Activated naive CD8-positive, alpha-beta T cell treated with anti-CD3 and anti-CD28 coated beads, Interleukin-2, amount 50 U/mL, for 24 hours (primary cell): Measurements from ENCODE around the gene C2CD4C.
"Not testable (repeated sequence)": the region's sequence is repeated elsewhere in the genome, so short reads cannot be mapped to it uniquely, and the experiment has no call there.

ENCODE experiments used
- ATAC-seq: fragments of 150-1000 bp; cut with Tn5 transposase; one replicate; pipeline ENCODE4 v1.10.0; 2021
- DNase-seq: peaks from one replicate; pipeline ENCODE4 v3.0.0; 2021
- H3K27ac Mint-ChIP-seq: one replicate; pipeline ENCODE4 v1.8.0; 2021; ENCODE audit warnings: mild to moderate bottlenecking, mixed read lengths
- H3K27me3 Mint-ChIP-seq: one replicate; pipeline ENCODE4 v1.8.0; 2021; ENCODE audit warnings: mixed read lengths
- H3K36me3 Mint-ChIP-seq: one replicate; pipeline ENCODE4 v1.8.0; 2021; ENCODE audit warnings: low read depth, mixed read lengths
- H3K4me1 Mint-ChIP-seq: one replicate; pipeline ENCODE4 v1.8.0; 2021; ENCODE audit warnings: mixed read lengths
- H3K4me3 Mint-ChIP-seq: one replicate; pipeline ENCODE4 v1.8.0; 2021; ENCODE audit warnings: mild to moderate bottlenecking, moderate library complexity, mixed read lengths
- H3K9me3 Mint-ChIP-seq: one replicate; pipeline ENCODE4 v1.8.0; 2021; ENCODE audit warnings: mixed read lengths

The C2CD4C gene

DNA sequence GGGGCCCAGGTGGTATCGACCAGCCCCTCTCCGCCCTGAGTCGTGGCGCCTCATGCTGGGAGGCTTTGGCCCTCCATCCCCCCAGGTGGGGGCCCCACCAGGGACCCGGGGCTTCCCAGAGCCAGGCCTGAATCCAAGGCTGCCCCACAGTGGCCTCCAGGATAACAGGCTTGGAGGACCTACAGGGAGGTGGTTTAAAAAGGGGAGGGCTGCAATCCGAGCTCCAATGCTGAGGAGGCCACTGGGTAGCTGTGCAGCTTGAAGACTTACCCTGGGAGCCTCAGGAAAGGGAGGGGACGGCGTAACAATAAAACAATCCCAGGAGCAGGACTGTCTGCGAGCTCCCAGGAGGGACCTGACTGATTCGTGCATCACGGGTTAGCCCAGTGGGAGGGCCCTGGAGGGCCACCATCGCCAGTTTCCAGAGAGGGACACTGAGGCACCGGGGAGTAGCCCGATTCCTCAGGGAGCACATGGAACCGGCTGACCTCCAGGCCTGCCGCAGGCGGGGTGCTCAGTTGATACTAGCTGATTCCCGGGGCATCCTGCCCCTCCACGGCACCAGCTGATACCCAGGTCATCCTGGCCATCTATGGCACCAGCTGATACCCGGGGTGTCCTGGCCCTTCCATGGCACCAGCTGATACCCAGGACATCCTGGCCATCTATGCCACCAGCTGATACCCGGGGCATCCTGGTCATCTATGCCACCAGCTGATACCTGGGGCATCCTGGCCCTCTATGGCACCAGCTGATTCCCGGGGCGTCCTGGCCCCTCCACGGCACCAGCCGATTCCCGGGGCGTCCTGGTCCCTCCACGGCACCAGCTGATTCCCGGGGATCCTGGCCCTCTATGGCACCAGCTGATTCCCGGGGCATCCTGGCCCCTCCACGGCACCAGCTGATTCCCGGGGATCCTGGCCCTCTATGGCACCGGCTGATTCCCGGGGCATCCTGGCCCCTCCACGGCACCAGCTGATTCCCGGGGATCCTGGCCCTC is 3.7 kb upstream of the C2CD4C start:
- Mint-ChIP-seq H3K9me3 (no peaks in the 10 kb centered on the region), H3K27me3 (peaks cover 10% of the 10 kb centered on the region), H3K4me1 (peaks cover 4% of the 10 kb centered on the region), H3K27ac (no peak overlapping the region), H3K36me3 (no peaks in the 10 kb centered on the region), H3K4me3 (no peak overlapping the region)
- ATAC-seq (no peak), DNase-seq (no peak)

DNA sequence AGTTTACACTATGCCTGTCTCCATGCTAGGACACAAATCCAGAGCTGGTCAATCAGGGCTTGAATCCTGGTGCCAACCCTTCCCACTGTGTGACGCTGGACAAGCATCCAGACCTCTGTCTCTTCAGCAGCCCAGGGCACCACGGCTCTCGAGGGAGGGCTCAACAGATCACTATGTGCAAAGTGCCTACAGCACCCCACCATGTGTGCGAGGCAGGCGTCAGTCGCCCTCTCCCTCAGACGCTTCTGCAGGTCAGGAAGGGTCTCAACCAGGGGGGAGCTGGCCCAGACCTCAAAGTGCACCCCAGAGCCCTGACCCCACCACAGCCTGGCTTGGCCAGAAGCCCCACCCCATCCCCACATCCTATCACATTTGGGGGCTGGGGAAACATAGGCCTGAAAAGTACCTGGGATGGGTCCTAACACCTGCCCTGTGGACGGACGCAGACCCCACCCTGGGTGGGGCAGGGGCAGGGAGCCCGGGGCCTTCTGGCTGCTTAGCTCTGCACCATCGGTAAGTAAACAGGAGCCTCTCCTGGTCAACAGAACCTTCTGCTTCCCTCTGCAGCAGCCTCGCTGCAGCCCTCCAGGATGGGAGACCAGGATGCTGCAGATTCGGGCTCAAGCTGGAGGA is 2.9 kb upstream of the C2CD4C start:
- DNase-seq: no peak

DNA sequence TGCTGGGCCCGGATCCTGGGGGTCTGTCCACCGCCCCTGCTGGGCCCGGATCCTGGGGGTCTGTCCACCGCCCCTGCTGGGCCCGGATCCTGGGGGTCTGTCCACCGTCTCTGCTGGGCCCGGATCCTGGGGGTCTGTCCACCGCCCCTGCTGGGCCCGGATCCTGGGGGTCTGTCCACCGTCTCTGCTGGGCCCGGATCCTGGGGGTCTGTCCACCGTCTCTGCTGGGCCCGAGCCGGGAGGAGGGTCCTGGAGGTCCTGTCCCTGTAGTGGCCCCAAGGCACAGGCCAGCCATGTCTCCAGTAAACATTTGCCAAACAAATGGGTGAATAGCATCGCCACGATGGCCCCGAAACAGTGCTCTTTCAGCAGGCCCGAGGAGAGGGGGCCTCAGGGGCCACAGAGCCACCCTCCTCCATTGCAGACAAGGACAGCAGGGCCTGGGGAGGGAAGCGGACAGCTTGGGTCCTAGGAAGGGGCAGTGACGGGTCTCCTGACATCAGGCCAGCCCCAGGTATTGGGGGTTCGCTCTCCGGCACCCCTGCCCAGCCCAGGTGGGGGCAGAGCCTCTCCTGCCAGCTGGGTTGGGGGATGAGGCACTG is 2.3 kb upstream of the C2CD4C start:
- H3K9me3 Mint-ChIP-seq, ATAC-seq, H3K4me3 Mint-ChIP-seq, H3K36me3 Mint-ChIP-seq, DNase-seq, H3K4me1 Mint-ChIP-seq, H3K27ac Mint-ChIP-seq, H3K27me3 Mint-ChIP-seq: not testable (repeated sequence)

More for the DNA sequence above, 2.9 kb upstream of the C2CD4C start:
- H3K27ac Mint-ChIP-seq: no peak overlapping the region
- H3K4me3 Mint-ChIP-seq: no peak overlapping the region
- ATAC-seq: no peak
- no peaks in the 10 kb centered on the region for H3K9me3 Mint-ChIP-seq
- H3K27me3 Mint-ChIP-seq: peaks cover 10% of the 10 kb centered on the region
- no peaks in the 10 kb centered on the region for H3K36me3 Mint-ChIP-seq
- peaks cover 4% of the 10 kb centered on the region for H3K4me1 Mint-ChIP-seq

DNA sequence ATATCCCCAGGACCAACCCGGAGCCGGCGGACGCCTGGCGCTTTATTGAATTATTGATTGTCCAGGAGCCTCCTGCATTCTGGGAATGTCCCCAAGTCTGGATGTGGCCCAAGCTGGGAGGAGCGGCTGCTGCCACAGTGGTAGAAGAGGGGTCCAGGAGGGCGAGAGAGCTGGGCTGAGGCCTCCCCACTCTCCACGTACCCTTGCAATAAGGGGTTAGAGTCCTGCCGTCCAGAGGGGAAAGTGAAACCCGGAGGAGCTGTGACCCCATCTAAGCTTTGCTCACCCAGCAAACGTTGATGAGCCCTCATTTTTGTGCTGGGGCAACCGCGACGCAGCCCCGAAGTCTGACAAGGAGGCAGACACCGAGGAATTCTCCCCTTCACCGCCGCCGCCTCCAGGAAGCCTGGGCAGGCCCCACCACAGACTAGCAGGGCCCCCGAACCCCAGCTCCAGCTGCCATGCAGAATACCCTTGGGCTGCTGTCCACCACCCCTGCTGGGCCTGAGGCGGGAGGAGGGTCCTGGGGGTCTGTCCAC is 1.4 kb upstream of the C2CD4C start:
- Mint-ChIP-seq H3K4me1 (peaks cover 4% of the 10 kb centered on the region), H3K36me3 (no peaks in the 10 kb centered on the region)

DNA sequence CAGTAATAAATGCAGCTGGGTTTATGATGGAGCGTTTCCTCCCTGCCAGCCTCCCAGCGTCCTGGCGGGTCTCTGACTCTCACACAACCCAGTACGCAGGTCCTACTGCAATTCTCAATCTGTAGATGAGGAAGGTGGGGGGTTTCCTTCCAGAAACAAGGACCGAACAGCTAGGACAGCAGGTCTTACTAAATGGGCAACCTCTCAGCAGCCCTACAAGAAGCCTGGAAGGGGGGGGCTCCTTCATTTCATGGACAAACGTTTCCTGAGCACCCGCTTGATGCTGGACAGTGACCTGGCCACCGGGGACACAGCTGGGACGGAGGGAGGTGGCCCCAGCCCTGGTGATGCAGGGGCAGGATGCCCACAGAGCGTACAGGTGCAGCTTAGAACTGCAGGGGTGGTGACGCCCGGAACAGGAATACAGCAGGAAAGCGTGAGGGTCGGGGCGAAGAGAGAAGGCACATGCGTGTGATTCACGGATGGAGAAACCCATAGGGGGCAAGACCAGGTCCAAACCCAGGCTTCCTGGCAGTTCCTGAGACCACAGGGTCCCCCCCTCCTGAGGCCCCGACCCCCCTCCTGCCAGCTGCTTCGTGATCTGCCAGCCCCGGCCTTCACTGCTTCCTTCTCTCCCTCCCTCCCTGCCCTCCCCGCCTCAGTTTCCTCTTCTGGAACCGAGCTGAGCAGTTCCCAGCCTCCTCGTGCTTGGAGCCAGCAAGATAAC is 732 bp upstream of the C2CD4C start:
- DNase-seq: no peak

More for the DNA sequence above, 1.4 kb upstream of the C2CD4C start:
- Mint-ChIP-seq H3K4me3 (no peak overlapping the region), H3K27me3 (peaks cover 13% of the 10 kb centered on the region), H3K27ac (no peak overlapping the region), H3K9me3 (no peaks in the 10 kb centered on the region)
- no peak for ATAC-seq
- no peak for DNase-seq

DNA sequence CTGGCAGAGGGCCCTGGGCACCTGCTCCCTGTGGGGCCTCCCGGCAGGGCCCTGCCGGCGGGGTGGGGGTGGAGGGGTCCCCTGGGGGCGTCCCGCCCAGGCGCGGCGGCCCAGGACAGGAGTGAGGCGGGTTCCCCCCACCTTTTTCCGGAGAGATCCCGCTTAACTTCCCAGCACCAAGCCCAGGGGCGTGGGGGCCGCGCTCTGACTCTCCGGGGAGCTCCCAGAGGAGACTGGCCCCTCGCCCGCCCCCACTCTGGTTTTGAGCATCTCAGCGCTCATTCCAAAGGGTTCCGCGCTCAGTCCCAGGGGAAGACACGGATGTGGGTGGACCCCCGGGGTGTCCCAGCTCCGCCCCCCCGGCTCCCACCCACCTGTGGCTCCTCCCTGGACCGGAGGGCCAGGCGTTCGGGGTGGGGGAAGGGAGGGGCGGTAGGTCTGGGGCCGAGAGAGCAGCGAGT is 476 bp downstream of the C2CD4C start:
- Mint-ChIP-seq H3K27ac (no peak overlapping the region), H3K4me3 (no peak overlapping the region), H3K36me3 (no peaks in the 10 kb centered on the region), H3K9me3 (no peaks in the 10 kb centered on the region), H3K27me3 (peaks cover 16% of the 10 kb centered on the region), H3K4me1 (peaks cover 4% of the 10 kb centered on the region)
- ATAC-seq (no peak), DNase-seq (no peak)

More for the DNA sequence above, 732 bp upstream of the C2CD4C start:
- Mint-ChIP-seq H3K27me3 (peaks cover 14% of the 10 kb centered on the region), H3K27ac (no peak overlapping the region), H3K9me3 (no peaks in the 10 kb centered on the region), H3K4me1 (peaks cover 4% of the 10 kb centered on the region), H3K36me3 (no peaks in the 10 kb centered on the region), H3K4me3 (peak overlapping the region; percentile 74)
- ATAC-seq: peak; percentile 35

DNA sequence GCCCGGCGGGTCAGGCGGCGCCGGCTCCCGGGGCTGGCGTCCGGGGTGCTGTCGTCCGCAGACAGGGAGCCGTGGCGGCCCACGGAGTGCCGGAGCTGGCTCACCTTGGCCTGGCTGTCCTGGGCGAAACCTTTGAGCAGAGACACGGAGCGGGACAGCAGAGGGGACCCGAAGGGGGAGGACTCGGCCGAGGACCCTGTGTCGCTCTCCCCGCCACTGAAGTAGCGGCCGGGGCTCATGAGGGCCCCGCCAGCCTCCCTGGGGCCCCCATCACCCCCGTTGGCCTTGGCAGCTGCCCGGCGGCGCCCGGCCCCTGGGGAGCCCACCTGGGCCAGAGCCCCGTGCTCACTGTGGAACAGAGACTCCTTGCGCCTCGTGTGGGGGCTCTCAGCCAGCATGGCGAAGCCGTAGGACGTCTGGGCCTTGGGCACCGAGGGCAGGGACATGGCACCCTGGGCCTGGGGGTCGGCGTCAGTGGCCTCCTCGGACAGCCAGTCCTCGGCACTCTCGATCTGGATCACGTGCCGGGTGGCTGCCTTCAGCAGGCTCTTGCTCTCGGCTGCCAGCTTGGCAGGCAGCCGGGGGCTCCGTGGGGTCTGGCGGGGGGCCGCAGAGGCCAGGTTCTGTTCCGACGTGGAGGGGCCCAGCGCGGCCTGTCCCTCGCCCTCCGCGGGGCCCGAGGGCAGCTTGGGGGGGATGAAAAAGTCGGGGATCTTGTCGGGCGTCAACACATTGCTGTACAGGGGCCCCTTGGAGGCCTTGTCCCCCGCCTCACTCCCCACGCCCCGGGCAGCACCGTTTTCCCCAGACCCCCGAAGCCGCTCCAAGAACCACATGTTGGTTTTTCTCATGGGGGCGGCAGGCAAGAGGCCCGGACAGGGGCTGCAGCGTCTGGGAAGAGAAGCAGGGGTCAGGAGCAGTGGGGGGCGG is 1.2 kb downstream of the C2CD4C start:
- Mint-ChIP-seq H3K4me1 (peaks cover 4% of the 10 kb centered on the region), H3K36me3 (no peaks in the 10 kb centered on the region), H3K9me3 (no peaks in the 10 kb centered on the region), H3K27me3 (peaks cover 21% of the 10 kb centered on the region), H3K4me3 (no peak overlapping the region), H3K27ac (no peak overlapping the region)
- ATAC-seq (no peak), DNase-seq (no peak)

DNA sequence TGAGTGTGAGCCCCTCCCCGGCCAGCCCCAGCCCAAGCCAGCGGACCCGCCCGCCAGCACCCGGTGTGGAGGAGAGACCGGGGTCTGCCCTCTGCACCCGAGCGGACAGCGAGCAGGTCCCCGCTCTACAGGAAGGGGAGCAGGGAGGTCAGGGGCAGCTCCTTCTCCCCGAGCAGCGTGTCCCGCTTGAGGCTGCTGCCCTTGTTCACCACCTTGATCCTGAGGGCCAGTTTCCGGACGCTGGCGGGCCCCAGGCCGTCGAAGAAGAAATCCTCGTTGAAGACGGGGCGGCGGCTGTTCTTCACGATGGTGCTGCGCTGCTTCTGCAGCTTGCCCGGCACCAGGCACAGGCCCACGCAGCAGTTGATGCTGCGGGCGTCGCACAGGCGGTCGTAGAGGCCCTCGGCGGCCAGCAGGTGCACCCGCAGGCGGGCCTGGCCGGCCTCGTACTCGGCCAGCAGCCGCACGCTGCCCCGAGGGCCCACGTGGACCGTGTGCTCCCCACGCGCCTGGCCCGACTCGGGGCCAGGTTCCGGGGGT is 1.9 kb downstream of the C2CD4C start:
- DNase-seq (no peak), ATAC-seq (no peak)
- no peaks in the 10 kb centered on the region for H3K36me3 Mint-ChIP-seq
- H3K4me1 Mint-ChIP-seq: peaks cover 4% of the 10 kb centered on the region
- peaks cover 22% of the 10 kb centered on the region for H3K27me3 Mint-ChIP-seq
- H3K4me3 Mint-ChIP-seq: no peak overlapping the region
- H3K27ac Mint-ChIP-seq: no peak overlapping the region
- no peaks in the 10 kb centered on the region for H3K9me3 Mint-ChIP-seq

DNA sequence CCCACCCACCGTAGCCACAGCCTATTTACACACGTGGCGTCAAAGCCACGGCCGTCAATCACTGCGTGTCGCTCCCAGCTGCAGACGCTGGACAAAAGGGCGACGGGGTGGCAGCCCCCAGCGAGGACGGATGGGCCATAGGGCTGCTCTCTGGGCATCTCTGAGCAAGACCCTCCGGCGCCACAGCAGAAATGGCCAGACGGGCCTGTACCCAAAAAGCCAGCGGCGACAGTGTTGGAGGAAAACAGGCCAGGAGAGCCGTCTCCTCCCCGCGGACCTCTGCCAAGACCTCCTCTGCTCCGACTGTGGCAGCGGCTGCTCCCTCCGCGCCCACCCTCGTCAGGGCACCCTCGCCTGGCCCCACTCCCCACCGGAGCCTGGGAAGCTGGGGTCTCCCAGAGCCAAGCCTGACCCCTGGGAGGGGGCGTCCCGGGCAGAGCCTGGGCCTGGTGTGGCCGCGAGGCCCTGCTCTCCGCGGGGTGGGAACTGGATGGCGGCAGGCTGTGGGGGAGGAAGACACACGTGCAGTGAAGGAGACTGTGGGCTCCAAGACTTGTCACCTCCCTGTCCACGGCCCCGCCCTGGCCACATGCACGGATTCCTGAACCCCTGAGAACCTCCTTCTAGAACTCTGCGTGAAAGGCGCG is 2.7 kb downstream of the C2CD4C start:
- Mint-ChIP-seq H3K9me3 (no peaks in the 10 kb centered on the region), H3K4me1 (peaks cover 4% of the 10 kb centered on the region), H3K36me3 (no peaks in the 10 kb centered on the region), H3K4me3 (no peak overlapping the region), H3K27ac (no peak overlapping the region), H3K27me3 (peaks cover 22% of the 10 kb centered on the region)
- ATAC-seq (no peak), DNase-seq (no peak)

DNA sequence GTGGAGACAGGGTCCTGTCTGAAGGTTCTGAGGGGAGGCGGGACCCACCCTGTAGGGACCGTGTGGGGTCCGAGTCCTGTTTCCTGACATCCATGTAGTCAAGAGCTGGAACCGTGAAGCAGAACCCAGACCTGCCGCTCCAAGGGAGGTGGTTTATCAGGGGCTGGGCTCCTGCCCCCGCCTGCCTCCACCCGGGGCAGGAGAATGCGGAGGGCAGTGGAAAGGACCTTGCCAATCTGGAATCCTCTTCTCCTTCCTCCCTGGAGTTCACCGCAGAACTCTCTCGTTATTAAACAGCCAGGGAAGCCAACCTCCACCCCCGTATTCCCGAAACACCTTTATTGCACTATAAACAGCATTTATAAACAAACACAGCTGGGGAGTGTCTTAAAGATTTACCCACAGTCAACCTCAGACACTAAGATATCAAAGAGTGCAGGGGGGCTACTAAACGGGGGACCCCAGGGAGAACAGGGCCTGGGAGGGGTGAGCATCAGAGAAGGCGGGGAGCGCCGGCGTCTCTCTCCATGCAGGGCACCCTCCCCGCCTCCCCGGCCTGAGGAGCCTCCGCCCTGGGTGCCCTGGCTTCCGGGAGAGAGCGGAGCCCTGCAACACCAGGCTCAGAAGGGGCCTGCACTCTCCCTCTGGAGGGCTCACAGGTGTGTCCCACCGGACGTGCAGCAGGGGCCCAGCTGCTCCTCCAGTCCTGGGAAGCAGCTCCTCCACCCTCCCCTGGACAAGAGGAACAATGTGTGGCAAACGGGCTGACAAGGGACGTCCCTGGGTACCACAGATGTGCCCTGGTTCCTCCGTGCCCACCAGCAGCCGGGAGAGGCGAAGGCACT is 3.6 kb downstream of the C2CD4C start:
- no peaks in the 10 kb centered on the region for H3K36me3 Mint-ChIP-seq
- no peak for DNase-seq
- H3K9me3 Mint-ChIP-seq: no peaks in the 10 kb centered on the region
- H3K4me1 Mint-ChIP-seq: peaks cover 4% of the 10 kb centered on the region
- ATAC-seq: no peak
- no peak overlapping the region for H3K27ac Mint-ChIP-seq
- no peak overlapping the region for H3K4me3 Mint-ChIP-seq
- peaks cover 22% of the 10 kb centered on the region for H3K27me3 Mint-ChIP-seq

DNA sequence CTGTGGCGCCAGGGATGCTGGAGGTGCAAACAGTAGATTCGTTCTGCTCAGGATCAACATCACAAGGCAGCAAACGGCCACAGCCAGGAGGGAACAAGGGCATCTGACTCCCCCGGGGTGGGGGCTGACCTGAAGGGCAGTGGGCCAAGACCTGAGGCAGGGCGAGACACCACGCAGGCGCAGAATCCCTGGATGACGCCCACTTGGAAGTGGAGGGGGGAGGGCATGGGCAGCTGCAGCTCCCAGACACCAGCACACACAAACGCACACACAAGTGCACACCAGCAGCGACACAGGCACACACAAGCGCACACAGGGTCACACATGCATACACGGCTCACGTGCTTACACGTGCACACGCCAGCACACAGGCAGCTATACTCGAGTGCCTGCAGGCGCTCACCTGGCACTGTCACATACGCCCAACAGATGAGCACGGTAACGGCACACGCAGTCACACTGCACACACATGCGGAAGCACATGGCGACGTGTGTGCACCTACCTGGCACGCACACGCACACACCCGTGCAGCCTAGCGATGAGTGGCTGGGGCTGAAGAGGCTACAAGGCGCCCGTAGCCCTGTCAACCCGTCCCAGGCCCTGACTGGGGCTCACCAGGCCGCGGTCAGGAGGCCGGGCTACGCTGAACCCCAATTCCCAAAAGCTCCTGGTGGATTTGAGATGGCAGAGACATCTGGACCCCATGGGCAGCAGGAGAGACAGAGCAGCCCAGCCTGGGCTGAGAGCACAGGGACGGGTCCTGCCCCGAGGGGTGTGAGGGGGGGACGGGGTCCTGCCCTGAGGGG is 5.5 kb downstream of the C2CD4C start:
- Mint-ChIP-seq H3K4me3 (no peak overlapping the region), H3K9me3 (no peaks in the 10 kb centered on the region), H3K27me3 (peaks cover 12% of the 10 kb centered on the region), H3K36me3 (no peaks in the 10 kb centered on the region), H3K27ac (no peak overlapping the region), H3K4me1 (no peaks in the 10 kb centered on the region)
- DNase-seq (no peak), ATAC-seq (no peak)
